ENCODE data around the gene RAD54L2. TPM values are rescaled to one million over a fixed set of nuclear protein-coding genes. Genes with fewer than 3 reads are reported as not detected.

Gene RAD54L2
- total and polyA plus RNA-seq, 9 of the 15 experiments (the other 6 are each of a cell fraction or from before 2014, with no cell fraction given) = 1.3 to 12.2 (median 5.4) TPM

DNA sequence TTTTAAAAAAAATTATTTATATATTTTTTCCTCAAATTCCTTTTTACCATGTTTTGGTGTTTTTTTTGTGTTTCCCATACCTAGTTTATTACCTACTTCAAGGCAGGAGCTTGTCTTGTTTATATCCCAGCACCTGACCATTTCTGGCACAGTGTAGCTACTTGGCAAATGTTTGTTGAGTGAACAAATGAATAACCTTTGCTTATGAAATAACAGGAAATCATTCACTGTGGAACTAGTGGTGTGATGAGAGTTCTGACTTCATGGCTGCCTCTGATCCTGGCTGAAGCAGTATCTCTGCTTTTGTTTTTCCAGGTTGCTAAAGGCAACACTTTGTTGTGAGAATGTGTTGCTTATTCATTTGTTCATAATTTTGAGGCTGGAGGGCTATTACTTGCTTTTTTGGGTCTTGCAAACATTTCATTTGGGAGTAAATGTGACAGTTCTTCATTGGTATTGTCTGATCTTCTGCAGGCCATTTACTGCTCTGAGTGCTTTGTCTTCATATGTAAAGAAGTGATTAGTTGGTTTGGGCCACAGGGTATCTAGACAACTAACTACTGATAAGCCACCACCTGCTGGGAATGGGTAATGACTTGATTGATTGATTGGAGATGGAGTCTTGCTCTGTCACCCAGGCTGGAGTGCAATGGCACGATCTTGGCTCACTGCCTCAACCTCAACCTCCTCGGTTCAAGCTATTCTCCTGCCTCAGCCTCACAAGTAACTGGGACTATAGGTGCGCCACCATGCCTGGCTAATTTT is 5.7 kb downstream of the RAD54L2 start:
- H4K20me1 ChIP-seq (replicated peaks; ENCODE audit: control insufficient read depth, insufficient read depth, low read length) = peaks cover 5% of the 10 kb centered on the region; the same call in 1 of the 2 replicates
- in situ Hi-C loops (cut with MboI) = no loop called here
- ATAC-seq = no peak
- no peak overlapping the region for H3K4me2 ChIP-seq (ENCODE audit: insufficient read depth, low read length)
- no peak for FAIRE-seq
- no peak for DNase-seq (ENCODE audit: extremely low read depth in 1 of 4, low spot score in 3 of 4)
- no peaks in the 10 kb centered on the region for H3K9me3 ChIP-seq (replicated peaks; ENCODE audit: control insufficient read depth, insufficient read depth, low read depth, low read length)
- POLR2A ChIA-PET = interaction anchor here (0.6 to 0.9 kb wide), 3 partner anchors 14 to 473 kb away, joined by 3 read pairs; no protein-coding TSS in a partner anchor
- BruUV-seq (replicated peaks) = no TSS peak
- no peaks in the 10 kb centered on the region for H3K27me3 ChIP-seq (ENCODE audit: control insufficient read depth in 2 of 2, insufficient read depth in 2 of 2, low read length in 2 of 2)
- H3K4me3 ChIP-seq = no peak overlapping the region
- no peak for TF ChIP-seq ETV5 (CRISPR knock-in tag; IDR thresholded peaks at IDR 0.05; ENCODE audit: low read depth)
- TF ChIP-seq, protein P1, sequence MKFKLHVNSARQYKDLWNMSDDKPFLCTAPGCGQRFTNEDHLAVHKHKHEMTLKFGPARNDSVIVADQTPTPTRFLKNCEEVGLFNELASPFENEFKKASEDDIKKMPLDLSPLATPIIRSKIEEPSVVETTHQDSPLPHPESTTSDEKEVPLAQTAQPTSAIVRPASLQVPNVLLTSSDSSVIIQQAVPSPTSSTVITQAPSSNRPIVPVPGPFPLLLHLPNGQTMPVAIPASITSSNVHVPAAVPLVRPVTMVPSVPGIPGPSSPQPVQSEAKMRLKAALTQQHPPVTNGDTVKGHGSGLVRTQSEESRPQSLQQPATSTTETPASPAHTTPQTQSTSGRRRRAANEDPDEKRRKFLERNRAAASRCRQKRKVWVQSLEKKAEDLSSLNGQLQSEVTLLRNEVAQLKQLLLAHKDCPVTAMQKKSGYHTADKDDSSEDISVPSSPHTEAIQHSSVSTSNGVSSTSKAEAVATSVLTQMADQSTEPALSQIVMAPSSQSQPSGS (CRISPR knock-in tag; IDR thresholded peaks at IDR 0.05) = no peak
- TF ChIP-seq MYBL2 (IDR thresholded peaks at IDR 0.05; ENCODE audit: low read depth) = no peak
- no peak for TF ChIP-seq MYBL2 (CRISPR knock-in tag; IDR thresholded peaks at IDR 0.05; ENCODE audit: borderline replicate concordance)
- peaks cover 25% of the 10 kb centered on the region for H3K79me2 ChIP-seq (ENCODE audit: control insufficient read depth, insufficient read depth, low read length)
- no peaks in the 10 kb centered on the region for H3K9me1 ChIP-seq (ENCODE audit: control insufficient read depth, insufficient read depth, low read length)
- H2AFZ ChIP-seq (ENCODE audit: low read depth, low read length) = no peak overlapping the region
- 94% methylated on average over 2 of the region's 3 CpGs for WGBS (ENCODE audit: insufficient coverage, low coverage, missing lambda C conversion rate)
- H3K9ac ChIP-seq (ENCODE audit: insufficient read depth in 1 of 2, low read depth in 2 of 2, low read length in 2 of 2) = no peak overlapping the region
- H3K4me1 ChIP-seq (replicated peaks in 1 of 2; ENCODE audit: control insufficient read depth in 2 of 2, insufficient read depth in 2 of 2, low read length in 2 of 2) = peaks cover 4 to 5% of the 10 kb centered on the region in 2 experiments; a peak in 3 of 5 replicates
- CTCF ChIA-PET (ENCODE audit: low intra/inter-chr PET ratio) = no interaction called here
- intact Hi-C loops (cut with micrococcal nuclease) = no loop called here
- H3K27ac ChIP-seq (ENCODE audit: extremely low read depth, low read depth, low read length) = no peak overlapping the region
- H3K36me3 ChIP-seq (ENCODE audit: control insufficient read depth, insufficient read depth, low read length) = peaks cover 21% of the 10 kb centered on the region; the same call in 2 of the 3 replicates

Measured in K562 (cell line).